Endothelial cell of umbilical vein (primary cell): ENCODE data around the gene USF3. TPM values are rescaled to one million over a fixed set of nuclear protein-coding genes. Genes with fewer than 3 reads are reported as not detected.

Experiments
- BruUV-seq: library from RNA; stranded (reverse); fragments of 400-500 nt; replicated peaks from 2 replicates; lab custom pipeline; 2021; lab: Mats Ljungman, UMichigan
- CTCF ChIA-PET: fragments of 300-600, 350-600 bp; sonication (Branson Sonifier 250); formaldehyde crosslinking; loops from one replicate; lab custom pipeline; 2021; ENCODE audit warnings: antibody characterized with exemption, inconsistent platforms; lab: Charles Lee
- POLR2A ChIA-PET: fragments of 300-600, 350-600 bp; sonication (Branson Sonifier 250); formaldehyde crosslinking; loops from one replicate; lab custom pipeline; 2021; ENCODE audit warnings: antibody characterized with exemption, inconsistent platforms; lab: Charles Lee
- DNase-seq: peaks from one replicate; pipeline ENCODE4 v3.0.0-alpha.2; 2011; ENCODE audit warnings: low read depth, low spot score
- FAIRE-seq: peaks from 2 replicates; lab custom pipeline; 2011; peaks lifted over from hg19 to GRCh38; lab: Jason Lieb, UNC
- H2AFZ ChIP-seq: 2 replicates; pipeline ENCODE4 v1.6.0; 2012; ENCODE audit warnings: low read depth, low read length, control low read depth, inconsistent platforms
- H3K27ac ChIP-seq: 2 replicates; pipeline ENCODE4 v1.5.1; 2011; ENCODE audit warnings: low read depth, mild to moderate bottlenecking, control low read depth, low read length, moderate library complexity; ENCODE audit not compliant: insufficient read depth
- H3K27me3 ChIP-seq, 2 experiments: 2 replicates each; pipeline versions ENCODE4 v1.6.0 to v1.6.1; 2011; ENCODE audit warnings: low read length in 2 of 2, mixed read lengths in 1 of 2; ENCODE audit not compliant: control insufficient read depth in 2 of 2, insufficient read depth in 2 of 2
- H3K36me3 ChIP-seq, 2 experiments: 2 replicates in 1 of 2; 3 replicates in 1 of 2; pipeline ENCODE4 v1.5.1; 2011; ENCODE audit warnings: low read length in 2 of 2, mild to moderate bottlenecking in 1 of 2, moderate library complexity in 1 of 2; ENCODE audit not compliant: control insufficient read depth in 2 of 2, insufficient read depth in 2 of 2; ENCODE audit errors: extremely low read depth in 1 of 2
- H3K4me1 ChIP-seq: 3 replicates; pipeline ENCODE4 v1.5.1; 2011; ENCODE audit warnings: mild to moderate bottlenecking, low read length; ENCODE audit not compliant: control insufficient read depth, insufficient read depth; ENCODE audit errors: extremely low read depth
- H3K4me2 ChIP-seq: 2 replicates; pipeline ENCODE4 v1.6.1; 2011; ENCODE audit warnings: low read length, control low read depth, mixed read lengths; ENCODE audit not compliant: insufficient read depth
- H3K4me3 ChIP-seq, 3 experiments: fragments of 200-600 bp in 1 of 3; sonication (generic), shearing (Covaris generic) in 1 of 3; replicated peaks in 1 of 3; 2 replicates each; pipeline ENCODE4 v1.5.1; 2011 to 2016; ENCODE audit warnings: control low read depth in 3 of 3, low read length in 3 of 3, mild to moderate bottlenecking in 2 of 3, inconsistent platforms in 1 of 3, low read depth in 1 of 3, moderate library complexity in 1 of 3; ENCODE audit not compliant: insufficient read depth in 1 of 3
- H3K79me2 ChIP-seq: 2 replicates; pipeline ENCODE4 v1.6.0; 2012; ENCODE audit warnings: low read length, inconsistent platforms; ENCODE audit not compliant: control insufficient read depth, insufficient read depth
- H3K9ac ChIP-seq: replicated peaks from 2 replicates; pipeline ENCODE3; 2011; ENCODE audit warnings: low read length, control low read depth; ENCODE audit not compliant: insufficient read depth; ENCODE audit errors: extremely low read depth
- H3K9me1 ChIP-seq: replicated peaks from 3 replicates; pipeline ENCODE4 v1.6.0; 2011; ENCODE audit warnings: mild to moderate bottlenecking, low read length; ENCODE audit not compliant: control insufficient read depth, insufficient read depth; ENCODE audit errors: extremely low read depth
- H3K9me3 ChIP-seq: replicated peaks from 2 replicates; pipeline ENCODE4 v1.5.1; 2012; ENCODE audit warnings: low read length, inconsistent platforms; ENCODE audit not compliant: control insufficient read depth, insufficient read depth
- H4K20me1 ChIP-seq: replicated peaks from 2 replicates; pipeline ENCODE3; 2011; ENCODE audit warnings: mild to moderate bottlenecking, low read length; ENCODE audit not compliant: control insufficient read depth, insufficient read depth; ENCODE audit errors: extremely low read depth
- EZH2 ChIP-seq: IDR thresholded peaks from 2 replicates; pipeline ENCODE4 v1.6.1; 2012; ENCODE audit warnings: borderline replicate concordance, low read depth, mild to moderate bottlenecking, moderate library complexity, low read length, inconsistent platforms; ENCODE audit not compliant: severe bottlenecking
- FOS ChIP-seq: IDR thresholded peaks from 2 replicates; pipeline ENCODE4 v1.6.1; 2011; ENCODE audit warnings: mild to moderate bottlenecking, low read length, moderate library complexity, borderline replicate concordance; ENCODE audit not compliant: insufficient read depth
- GATA2 ChIP-seq: IDR thresholded peaks from 2 replicates; pipeline ENCODE4 v1.7.0; 2011; ENCODE audit warnings: low read depth, mild to moderate bottlenecking, moderate library complexity, mixed read lengths, low read length; ENCODE audit not compliant: insufficient read length, insufficient read depth
- JUN ChIP-seq: IDR thresholded peaks from 2 replicates; pipeline ENCODE4 v1.6.1; 2011; ENCODE audit warnings: borderline replicate concordance, low read depth; ENCODE audit not compliant: insufficient read length, insufficient read depth
- MAX ChIP-seq: IDR thresholded peaks from 2 replicates; pipeline ENCODE4 v1.6.1; 2011; ENCODE audit not compliant: insufficient read depth, insufficient read length
- MYC ChIP-seq: IDR thresholded peaks from one replicate; pipeline ENCODE4 v1.6.1; 2011; ENCODE audit warnings: mild to moderate bottlenecking, low read depth, low read length
- POLR2A ChIP-seq: IDR thresholded peaks from 2 replicates; pipeline ENCODE4 v1.6.1; 2012; ENCODE audit warnings: low read depth, mild to moderate bottlenecking, control low read depth, low read length
- POLR2AphosphoS5 ChIP-seq: IDR thresholded peaks from 2 replicates; pipeline ENCODE4 v1.6.1; 2012; ENCODE audit warnings: low read depth, mild to moderate bottlenecking, control low read depth, low read length, moderate library complexity; ENCODE audit not compliant: insufficient read depth
- dilution Hi-C: fragments of 300-500 bp; cut with MboI; formaldehyde crosslinking; loops from one replicate; pipeline ENCODE4 v1.15.0; 2019; ENCODE audit warnings: low sequenced_read_pairs; ENCODE audit not compliant: extremely low pct_ligation_motif_present
- intact Hi-C: fragments of 100-400 bp; cut with micrococcal nuclease; formaldehyde crosslinking; loops from one replicate; pipeline ENCODE4 v1.10.0; 2022
- polyA plus RNA-seq, 4 experiments: library from polyadenylated mRNA; depleted of rRNA in 3 of 4; stranded (reverse) in 3 of 4; unstranded in 1 of 4; fragments of >200 nt; gene quantifications; 2 replicates each; pipeline versions ENCODE4 v1.2.1 to v1.2.3, GENCODE V29; 2011 to 2012; ENCODE audit warnings: missing spikeins in 1 of 4
- total RNA-seq: library from RNA; stranded (reverse); gene quantifications from 2 replicates; pipeline ENCODE4 v1.2.3, GENCODE V29; 2021
- TF ChIP-seq, protein P1 (sequence below), 2 donors: IDR thresholded peaks; 1 replicate in 1 of 2; 2 replicates in 1 of 2; pipeline ENCODE4 v1.5.1; 2011; ENCODE audit warnings: low read length in 2 of 2, mild to moderate bottlenecking in 2 of 2, moderate library complexity in 2 of 2, control low read depth in 1 of 2, inconsistent platforms in 1 of 2, low read depth in 1 of 2; ENCODE audit not compliant: insufficient read depth in 1 of 2; ENCODE audit errors: extremely low read depth in 1 of 2

USF3 gene
- total and polyA plus RNA-seq, 2 donors (not counting 3 experiments of a cell fraction or from before 2014, with no cell fraction given): 7.0 to 10.5 TPM

DNA sequence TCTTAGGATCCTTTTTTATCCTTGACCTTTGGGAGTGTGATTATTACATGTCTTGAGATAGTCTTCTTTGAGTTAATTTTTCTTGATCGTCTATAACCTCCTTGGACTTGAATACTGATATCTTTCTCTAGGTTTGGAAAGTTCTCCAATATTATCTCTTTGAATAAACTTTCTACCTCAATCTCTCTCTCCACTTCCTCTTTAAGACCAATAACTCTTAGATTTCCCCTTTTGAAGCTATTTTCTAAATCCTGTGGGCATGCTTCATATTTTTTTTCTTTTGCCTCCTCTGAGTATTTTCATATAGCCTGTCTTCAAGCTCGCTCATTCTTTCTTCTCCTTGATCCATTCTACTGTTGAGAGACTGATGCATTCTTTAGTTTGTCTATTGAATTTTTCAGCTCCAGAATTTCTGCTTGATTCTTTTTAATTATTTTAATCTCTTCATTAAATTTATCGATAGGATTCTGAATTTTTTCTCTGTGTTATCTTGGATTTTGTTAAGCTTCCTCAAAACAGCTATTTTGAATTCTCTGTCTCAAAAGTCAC lies 12.1 kb downstream of the USF3 start:
- FAIRE-seq (no peak), DNase-seq (no peak)
- no peak overlapping the region for H3K9ac ChIP-seq
- BruUV-seq: no TSS peak
- no peak overlapping the region for H3K4me3 ChIP-seq
- H3K9me1 ChIP-seq: no peaks in the 10 kb centered on the region
- H4K20me1 ChIP-seq: no peaks in the 10 kb centered on the region
- CTCF ChIA-PET: no interaction called here
- no peaks in the 10 kb centered on the region for H3K9me3 ChIP-seq
- H3K27ac ChIP-seq: no peak overlapping the region
- H3K36me3 ChIP-seq: no peaks in the 10 kb centered on the region
- dilution Hi-C loops: no loop called here
- POLR2A ChIA-PET: no interaction called here
- TF ChIP-seq GATA2: no peak
- TF ChIP-seq MAX: no peak
- TF ChIP-seq FOS: no peak
- TF ChIP-seq MYC: no peak
- no peak for TF ChIP-seq JUN
- TF ChIP-seq POLR2A: no peak
- TF ChIP-seq, protein P1, sequence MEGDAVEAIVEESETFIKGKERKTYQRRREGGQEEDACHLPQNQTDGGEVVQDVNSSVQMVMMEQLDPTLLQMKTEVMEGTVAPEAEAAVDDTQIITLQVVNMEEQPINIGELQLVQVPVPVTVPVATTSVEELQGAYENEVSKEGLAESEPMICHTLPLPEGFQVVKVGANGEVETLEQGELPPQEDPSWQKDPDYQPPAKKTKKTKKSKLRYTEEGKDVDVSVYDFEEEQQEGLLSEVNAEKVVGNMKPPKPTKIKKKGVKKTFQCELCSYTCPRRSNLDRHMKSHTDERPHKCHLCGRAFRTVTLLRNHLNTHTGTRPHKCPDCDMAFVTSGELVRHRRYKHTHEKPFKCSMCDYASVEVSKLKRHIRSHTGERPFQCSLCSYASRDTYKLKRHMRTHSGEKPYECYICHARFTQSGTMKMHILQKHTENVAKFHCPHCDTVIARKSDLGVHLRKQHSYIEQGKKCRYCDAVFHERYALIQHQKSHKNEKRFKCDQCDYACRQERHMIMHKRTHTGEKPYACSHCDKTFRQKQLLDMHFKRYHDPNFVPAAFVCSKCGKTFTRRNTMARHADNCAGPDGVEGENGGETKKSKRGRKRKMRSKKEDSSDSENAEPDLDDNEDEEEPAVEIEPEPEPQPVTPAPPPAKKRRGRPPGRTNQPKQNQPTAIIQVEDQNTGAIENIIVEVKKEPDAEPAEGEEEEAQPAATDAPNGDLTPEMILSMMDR (IDR thresholded peaks at IDR 0.05; ENCODE audit: extremely low read depth in 1 of 2, insufficient read depth in 1 of 2, low read depth in 1 of 2, low read length in 2 of 2): no peak
- no peak for TF ChIP-seq POLR2AphosphoS5
- no peak for TF ChIP-seq EZH2
- intact Hi-C loops: no loop called here
- no peaks in the 10 kb centered on the region for H3K79me2 ChIP-seq
- no peak overlapping the region for H3K4me2 ChIP-seq
- no peak overlapping the region for H2AFZ ChIP-seq
- H3K4me1 ChIP-seq: no peaks in the 10 kb centered on the region
- H3K27me3 ChIP-seq: no peaks in the 10 kb centered on the region
